GM18498 (cell line): ENCODE measurements around the gene TLK1.
A peak's percentile ranks its signal among the peaks of the same experiment; 100 is the strongest.

Experiments
- ATAC-seq: cut with Tn5 transposase; IDR thresholded peaks from one replicate; pipeline ENCODE4 v1.9.1; 2021; ENCODE audit warnings: mild to moderate bottlenecking, moderate library complexity; ENCODE audit not compliant: unreplicated experiment

TLK1 gene

DNA sequence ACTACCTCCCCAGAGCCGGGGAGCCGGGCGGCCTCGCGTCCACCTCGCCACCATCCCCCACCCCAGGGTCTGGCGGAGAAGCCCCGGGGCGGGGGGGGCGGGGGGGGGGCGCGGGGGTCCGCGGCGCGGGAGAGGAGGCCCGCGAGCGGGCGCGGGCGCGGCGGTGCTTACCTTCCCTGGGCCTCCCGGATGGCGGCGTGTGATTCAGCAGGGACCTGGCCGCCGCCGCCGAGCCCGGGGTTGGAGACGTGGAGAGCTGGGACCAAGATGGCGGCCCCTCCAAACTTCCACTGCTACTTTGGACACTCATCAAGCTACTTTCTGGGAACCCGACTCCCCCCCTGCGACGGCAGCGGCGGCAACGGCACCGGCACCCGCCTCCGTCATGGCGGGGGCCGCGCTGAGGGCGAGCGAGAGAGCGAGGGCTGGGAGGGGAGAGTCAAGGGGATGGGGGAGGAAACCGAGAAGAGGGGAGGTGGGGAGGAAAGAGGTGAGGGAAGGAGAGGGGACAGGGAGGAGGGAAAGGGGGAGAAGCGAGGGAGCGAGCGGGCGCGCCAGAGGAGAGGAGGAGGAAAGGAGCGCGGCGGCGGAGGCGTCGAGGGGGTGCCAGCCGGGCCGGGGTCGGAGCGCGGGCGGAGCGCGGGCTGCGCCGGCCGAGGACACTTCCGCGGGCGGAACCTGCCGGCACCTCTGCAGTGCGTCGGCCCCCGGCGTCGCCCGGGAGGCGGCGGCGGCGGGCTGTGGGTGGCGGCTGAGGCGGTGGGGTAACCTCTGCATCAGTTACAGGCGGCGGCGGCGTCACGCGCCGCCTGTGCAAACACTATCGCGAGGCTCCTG, at the start of gene TLK1:
Gene TLK1, minus strand, starts transcription at position 775 of the 837 bp plus-strand sequence. Its CDS starts 465 bp downstream, at position 310.
- peak; percentile 66 for ATAC-seq

DNA sequence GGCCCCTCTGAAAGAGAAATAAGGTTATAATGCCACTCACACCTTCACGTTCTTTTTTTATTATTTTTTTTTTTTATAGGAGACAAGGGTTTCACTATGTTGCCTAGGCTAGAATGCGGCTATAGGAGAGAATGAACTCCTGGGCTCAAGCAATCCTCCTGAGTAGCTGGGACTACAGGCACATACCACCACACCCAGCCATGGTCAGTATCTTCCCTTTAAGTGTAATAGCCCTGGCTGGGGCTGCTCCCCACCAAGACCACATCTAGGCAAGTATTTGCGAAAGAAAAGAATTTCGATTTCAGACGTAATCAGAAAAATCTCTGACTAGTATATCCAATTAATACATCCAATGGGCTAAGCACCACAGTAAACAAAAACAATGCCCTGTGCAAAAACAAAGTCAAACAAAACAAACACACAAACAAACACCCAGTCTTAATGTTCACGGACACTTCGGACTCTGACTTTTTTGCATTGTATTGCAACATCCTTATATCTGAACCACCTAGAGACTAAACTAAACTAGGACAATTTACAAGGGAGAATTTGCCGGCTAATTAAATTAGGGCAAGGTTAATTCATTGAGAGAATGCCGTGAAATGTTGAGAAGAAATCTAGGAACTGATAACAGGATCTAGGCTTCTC, 49.6 kb upstream of the TLK1 start:
- ATAC-seq = no peak

DNA sequence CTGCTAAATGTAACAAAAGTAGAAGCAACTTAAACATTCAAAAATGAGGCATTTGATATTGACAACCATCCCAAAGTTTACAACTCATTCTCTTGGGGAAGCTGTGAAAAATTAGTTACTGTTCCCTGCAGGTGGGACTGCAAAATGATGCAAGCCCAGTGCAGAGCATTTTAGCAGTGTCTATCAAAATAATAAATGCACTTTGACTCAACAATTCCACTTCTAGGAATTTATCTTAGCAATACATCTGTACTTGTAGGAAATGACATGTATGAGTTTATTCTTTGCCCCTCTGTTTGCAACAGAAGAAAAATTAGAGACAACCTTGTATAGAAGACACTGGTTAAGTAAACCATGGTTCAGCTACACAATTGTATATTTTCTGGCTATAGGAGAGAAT, 48.0 kb upstream of the TLK1 start:
- ATAC-seq = no peak

DNA sequence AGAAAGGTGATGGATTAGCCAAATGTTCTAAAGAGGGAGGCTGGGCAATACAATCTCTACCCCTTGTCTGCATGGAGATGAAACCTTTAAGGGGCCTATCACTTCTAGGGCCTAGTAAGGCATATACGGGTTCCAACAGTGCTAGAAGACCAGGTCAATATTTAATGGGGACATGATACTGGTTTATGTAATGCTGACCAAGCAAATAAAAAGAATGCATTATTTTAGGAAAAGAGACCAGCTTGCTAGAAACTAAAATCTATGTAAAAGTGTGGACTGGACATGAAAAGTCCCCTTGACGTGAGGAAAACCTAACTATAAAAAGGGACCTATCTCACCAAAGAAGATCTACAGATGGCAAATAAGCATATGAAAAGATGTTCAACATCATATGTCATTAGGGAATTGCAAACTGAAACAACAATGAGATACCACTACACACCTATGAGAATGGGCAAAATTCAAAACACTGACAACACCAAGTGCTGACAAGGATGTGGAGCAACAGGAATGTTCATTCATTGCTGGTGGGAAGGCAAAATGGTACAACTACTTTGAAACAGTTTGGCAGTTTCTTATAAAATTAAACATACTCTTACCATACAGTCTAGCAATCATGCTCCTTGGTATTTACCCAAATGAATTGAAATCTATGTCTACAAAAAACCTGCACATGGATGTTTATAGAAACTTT, 45.9 kb upstream of the TLK1 start:
- no peak for ATAC-seq

DNA sequence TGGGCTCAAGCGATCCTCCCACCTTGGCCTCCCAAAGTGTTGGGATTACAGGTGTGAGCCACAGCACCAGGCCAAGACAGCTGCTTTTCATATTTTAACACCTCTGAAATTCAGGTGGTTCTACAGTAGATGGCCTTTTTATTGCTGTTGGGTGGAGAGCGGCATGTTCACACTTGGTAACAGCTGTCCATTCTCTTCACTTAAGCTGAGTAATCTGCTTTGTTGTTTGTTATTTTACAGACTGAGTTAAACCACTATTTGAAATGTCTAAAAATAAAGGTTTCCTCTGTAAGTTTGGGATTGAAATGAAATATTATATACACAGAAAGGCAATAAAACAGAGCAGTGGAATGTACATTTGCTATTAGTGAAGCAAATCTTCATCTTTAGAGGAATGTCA, 44.9 kb upstream of the TLK1 start:
- ATAC-seq = no peak

DNA sequence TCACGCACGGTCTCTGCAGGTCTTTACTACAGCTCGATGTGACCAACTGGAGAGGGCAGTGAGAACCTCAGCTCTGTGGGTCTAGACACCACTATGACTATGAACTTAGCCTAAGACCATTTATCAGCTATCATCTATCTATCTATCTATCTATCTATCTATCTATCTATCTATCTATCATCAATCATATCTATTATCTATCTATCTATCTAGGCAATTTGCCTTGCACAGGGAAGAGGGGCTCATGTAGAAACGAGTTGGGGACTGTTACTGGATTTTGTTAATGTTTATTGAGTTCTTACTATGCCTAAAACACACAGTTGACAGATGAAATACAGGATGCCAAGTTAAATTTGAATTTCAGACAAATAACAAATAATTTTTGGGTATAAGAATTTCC, 41.1 kb upstream of the TLK1 start:
- no peak for ATAC-seq

DNA sequence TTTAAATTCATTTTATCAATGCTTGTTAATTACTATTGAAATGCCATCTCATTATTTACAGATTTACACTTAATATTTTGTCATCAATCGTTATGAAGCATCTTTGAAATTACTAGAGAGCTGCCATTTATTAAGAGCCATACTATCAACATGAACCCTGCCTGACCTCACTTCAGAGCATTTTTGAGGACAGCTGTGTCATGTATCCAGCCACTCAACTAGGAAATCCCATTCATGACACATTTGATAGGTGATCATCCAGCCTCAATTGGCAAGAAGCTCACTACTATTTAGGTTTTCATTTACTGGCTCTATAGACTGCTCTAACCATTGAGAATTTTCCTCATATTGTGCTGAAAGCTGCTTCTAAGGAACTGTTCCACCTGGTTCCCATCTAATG, 40.6 kb upstream of the TLK1 start:
- no peak for ATAC-seq

DNA sequence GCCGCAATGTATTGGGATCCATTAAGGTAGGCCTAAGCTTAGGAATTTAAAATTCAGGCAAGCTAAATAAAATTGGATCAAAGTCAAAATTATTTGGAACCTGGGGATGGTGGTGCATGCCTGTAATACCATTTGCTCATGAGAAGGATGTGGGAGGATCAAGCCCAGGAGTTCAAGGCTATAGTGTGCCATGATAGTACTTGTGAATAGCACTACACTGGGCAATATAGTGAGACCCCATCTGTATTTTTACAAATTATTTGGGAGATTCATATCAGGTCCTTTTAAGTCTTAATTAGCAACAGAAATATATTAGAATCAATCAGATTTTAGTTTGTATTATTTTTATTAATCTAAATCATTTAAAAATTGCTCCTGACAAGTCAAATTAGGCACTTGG, 39.8 kb upstream of the TLK1 start:
- ATAC-seq = no peak

DNA sequence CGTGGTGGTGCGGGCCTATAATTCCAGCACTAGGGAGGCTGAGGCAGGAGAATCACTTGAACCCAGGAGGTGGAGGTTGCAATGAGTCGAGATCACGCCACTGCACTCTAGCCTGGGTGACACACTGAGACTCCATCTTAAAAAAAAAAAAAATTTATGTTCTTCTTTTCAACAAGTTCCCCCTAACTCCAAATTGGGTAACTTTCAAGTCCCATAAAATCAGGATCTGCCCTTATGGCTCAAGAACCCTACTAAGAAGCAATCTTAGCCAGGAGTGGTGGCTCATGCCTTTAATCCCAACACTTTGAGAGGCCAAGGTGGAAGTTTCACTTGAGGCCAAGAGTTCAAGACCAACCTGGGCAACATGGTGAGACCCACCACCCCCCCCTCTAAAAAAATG, 30.3 kb upstream of the TLK1 start:
- no peak for ATAC-seq

DNA sequence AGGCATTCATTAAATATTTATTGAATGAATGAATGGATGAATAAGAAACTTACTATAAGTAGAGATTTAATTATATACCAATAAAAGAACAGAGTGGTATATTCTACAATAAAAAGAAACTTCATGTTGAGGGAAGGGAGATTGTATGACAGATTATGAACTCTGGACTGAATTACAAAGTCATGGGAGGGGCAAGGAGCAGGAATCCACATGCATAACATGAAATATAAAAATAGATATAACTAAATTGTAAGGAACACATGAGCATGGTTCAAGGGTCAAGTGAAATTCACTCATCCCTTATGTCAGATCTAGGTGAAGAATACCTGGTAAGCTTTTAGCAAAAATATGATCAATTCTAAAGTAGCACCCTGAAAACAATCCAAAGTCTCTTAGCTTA, 27.1 kb upstream of the TLK1 start:
- ATAC-seq = no peak

DNA sequence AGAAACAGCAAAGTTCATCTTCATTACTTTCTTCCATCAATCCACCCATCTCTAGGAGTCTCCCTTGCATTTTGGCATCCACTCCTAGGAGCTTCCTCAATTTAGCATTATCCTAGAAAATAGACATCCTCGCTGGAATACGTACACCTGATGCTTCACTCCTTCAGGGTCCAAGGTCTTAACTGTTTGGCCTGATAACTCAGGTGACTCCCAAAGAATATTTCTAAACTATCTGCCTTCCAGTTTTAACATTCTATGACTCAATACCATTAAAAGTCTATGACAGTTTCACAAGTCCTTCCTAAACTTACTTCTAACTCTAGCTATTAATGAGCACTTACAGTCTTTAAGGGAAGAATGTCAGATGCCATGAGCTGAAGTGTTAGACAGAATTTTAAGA, 26.5 kb upstream of the TLK1 start:
- no peak for ATAC-seq

DNA sequence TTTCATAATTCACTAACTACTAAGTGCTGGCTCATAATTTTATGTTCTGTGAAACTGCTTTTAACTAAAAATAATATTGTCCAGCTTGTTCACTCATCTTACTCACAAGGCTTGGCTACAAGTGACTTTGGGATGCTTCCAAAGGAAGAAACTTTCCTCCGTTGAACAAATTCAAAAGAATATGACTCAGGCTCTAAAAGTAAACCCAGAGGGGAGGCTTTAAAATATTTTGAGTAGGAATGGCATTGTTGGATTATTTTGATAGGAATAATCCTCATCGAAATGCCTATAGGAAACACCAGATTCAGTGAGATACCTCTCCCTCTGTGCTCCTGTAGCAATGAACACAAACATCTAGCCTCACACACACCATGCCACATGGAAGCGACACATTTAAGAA, 25.2 kb upstream of the TLK1 start:
- ATAC-seq = no peak

DNA sequence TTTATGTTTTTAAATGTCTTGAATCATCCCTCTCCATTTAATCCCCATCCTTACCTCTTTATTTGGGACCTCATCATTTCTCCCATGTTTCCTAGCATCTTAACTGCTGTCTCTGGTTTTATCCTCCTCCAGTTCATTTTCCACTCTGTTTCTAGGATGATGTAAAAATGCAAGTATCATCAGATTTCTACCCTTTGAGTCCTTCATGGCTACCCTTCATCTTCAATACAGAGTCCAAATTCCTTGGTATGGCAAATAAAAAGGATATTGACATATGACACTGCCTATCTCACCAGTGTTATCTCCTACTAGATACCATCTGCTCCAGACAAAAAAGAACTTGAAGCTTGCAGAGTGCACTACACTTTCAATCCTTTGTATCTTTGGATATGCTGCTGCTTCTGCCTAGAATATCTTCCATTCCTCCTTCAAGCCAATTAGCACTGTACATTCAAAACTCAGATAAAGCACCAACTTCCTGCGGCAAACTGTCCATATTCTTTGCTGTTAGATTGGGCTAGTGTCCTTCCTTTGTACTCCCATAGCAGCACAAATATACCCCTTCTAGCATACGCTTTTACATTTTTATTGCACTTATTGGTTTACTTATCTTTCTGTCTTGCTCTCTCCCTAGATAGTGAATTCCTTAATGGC, 24.6 kb upstream of the TLK1 start:
- ATAC-seq = no peak

DNA sequence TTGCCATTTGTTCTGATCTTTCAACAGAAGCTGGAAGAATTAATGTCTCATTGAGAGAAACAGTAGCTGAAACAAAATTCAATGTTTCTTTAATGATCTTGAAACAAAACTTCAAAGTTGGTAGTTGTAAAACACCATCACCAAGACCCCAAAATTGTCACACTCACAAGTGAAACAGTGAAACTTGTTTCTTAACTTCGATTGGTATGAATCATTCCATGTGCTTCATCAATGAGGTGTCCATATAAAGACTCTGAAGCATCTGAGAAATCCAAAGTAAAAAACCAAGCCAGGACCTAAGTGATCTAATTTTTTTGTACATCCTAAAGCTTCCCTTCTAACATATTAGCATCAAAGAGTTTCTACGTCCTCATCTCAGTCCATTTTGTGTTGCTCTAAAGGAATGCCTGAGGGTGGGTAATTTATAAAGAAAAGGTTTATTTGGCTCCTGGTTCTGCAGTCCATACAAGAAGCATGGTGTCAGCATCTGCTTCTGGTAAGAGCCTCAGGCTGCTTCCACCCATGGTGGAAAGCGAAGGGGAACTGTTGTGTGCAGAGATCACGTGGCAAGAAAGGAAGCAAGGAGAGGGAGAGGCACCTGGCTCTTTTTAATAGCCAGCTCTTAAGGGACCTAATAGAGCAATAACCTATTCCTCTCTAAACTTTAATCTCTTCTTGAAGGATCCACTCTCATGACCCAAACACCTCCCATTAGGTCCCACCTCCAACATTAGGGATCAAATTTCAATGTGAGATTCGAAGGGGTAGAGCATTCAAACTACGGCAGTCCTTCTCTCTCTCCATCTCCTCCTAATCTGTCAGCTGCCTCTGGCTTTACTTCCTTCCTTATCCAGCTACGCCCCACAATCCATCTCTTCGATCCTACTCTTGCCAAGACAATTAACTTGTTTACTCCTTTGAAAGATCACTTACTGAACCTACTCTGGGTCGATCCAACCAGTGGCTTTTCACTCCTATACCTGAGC, 20.7 kb upstream of the TLK1 start:
- ATAC-seq = no peak

DNA sequence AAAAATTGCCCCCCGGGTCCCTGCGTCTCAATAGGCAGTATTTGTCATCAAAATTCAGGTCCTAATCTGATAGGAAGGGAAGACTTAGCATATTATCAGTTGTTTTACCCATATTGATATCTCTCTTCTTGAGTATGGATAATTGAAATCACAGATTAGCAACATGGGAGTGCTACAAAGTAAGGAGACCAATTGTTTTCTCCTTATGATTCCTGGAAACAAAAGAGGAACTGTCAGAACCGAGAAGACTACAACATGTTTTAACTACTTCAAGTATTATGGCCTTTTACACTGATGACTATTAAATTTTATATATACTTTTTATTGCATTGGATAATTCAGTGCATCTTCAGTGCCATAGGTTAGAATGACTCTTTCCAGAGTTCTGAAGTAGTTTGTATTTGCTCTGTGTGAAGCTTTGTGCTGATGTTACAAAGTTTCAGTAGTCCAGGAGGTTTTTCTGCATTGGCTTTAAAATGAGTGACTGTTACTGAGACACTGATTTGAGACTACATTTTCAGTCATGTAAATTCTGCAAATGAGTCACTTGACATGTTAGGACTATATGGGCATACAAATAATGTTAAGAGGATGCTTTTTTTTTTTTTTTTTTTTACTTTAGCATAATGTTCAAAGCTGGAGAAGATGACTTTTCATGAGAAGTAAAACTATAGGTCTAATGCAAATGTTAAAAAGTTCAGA, 19.7 kb upstream of the TLK1 start:
- ATAC-seq = no peak

DNA sequence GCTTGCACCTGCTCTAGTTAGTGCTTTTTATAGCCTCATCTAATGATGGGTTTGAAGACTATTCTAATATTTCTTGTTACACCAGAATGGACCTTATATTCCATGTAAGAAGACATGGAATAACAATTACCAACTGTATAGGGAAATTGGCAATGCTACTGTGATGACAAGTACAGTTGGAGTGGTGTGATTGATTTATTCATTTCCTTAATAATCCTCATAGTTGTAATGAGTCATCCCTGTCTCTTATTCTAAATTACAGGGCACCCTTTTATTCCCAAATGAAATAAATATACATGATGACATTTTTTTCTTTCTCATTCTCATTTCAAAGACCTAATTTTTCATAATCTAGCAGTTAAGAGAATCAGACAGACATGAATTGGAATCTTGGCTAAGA, 18.3 kb upstream of the TLK1 start:
- ATAC-seq = no peak

DNA sequence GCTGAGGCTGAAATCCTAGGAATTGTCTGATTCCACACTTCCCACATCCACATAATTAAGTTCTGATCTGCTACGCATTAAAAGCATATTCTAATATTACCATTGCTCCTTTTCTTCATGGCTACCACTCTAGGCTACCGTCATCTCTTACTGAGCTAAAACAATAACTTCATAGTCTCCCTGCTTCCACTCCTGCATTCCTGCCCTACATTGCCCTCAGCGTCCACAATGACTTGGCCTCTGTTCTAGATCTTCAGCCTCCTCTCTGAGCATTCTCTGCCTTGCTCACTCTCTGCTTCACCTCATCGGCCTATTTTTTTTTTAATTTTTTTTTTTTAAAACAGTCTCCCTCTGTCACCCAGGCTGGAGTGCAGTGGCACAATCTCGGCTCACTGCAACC, 15.8 kb upstream of the TLK1 start:
- ATAC-seq = no peak

DNA sequence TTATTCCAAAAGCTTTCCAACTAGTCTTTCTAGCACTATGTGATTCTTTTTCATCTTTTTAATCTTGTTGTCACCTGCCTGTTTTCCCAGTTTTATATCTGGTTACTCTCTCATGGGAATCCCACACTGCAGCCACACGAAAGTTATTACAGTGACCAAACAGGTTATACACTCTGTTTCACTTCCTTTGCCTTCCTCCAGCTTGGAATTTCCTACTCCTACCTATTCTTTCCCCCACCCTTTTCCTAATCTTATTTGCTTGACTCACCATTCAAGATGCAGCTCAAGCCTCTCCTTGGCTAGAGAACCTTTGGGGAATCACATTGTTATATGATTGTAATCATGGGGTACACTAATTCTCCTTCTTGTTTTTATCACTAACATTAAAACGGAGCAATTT, 13.4 kb upstream of the TLK1 start:
- no peak for ATAC-seq

DNA sequence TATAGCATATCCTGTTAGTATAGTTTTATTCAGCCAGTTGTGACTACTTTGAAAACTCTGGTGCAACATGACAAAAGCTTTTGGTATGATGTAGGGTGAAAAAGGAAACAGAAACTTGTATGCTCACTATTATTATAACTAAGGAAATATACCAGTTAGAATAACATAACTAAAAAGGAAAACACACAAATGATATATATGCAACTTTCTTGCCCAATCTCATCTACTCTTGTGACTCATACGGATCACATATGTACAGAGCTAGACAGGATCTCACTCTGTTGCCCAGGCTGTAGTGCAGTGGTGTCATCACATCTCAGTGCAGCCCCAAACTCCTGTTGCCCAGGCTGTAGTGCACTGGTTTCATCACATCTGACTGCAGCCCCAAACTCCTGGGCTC, 12.4 kb upstream of the TLK1 start:
- ATAC-seq = no peak

DNA sequence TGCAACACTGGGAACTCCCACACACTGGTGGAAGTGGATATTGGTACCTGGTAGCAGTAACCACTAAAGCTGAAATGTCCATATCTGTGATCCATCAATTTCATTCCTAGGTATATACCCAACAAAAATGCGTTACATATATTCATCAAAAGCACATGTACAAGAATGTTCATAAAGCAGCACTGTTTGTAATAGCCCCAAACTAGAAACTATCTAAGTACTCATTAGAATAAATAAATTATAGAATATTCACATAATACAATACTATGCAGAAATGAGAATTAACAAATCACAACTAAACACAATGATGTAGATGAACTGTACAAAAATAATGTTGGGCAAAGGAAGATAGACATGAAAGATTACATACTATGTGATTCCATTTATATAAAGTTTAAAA, 11.1 kb upstream of the TLK1 start:
- no peak for ATAC-seq
